ENCODE data around the gene KDM4D. TPM values are rescaled to one million over a fixed set of nuclear protein-coding genes. Genes with fewer than 3 reads are reported as not detected.

Gene KDM4D
- total RNA-seq, 1 donor from 2014 or later, result 1.2 TPM

DNA sequence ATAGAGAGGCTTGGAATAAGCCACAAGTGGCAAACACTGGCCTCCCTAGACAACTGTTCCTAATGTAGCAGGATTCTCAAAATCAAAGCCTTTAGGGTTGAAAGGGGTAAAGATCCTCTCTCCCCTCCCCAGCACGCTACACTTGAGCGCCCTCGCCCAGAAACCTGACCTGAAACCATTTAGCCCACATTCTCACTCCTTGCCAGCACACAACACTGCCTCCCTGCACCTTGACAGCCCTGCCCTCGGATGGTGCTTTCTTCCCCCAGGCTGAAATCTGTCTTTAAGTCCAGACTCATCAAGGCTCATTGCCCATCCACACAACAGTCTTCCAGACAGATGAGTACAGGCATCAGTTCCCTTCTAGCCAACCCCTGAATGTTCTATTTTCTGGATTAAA lies 26.7 kb upstream of the KDM4D start:
- Mint-ChIP-seq H3K27ac (no peak overlapping the region), H3K36me3 (ENCODE audit: insufficient read depth) (no peaks in the 10 kb centered on the region), H3K4me3 (ENCODE audit: low read depth) (no peak overlapping the region), H3K27me3 (no peaks in the 10 kb centered on the region), H3K4me1 (ENCODE audit: low read depth) (no peaks in the 10 kb centered on the region), H3K9me3 (ENCODE audit: low read depth) (no peaks in the 10 kb centered on the region)
- DNase-seq (ENCODE audit: low spot score, unreplicated experiment), result no peak
- TF ChIP-seq, protein P1, sequence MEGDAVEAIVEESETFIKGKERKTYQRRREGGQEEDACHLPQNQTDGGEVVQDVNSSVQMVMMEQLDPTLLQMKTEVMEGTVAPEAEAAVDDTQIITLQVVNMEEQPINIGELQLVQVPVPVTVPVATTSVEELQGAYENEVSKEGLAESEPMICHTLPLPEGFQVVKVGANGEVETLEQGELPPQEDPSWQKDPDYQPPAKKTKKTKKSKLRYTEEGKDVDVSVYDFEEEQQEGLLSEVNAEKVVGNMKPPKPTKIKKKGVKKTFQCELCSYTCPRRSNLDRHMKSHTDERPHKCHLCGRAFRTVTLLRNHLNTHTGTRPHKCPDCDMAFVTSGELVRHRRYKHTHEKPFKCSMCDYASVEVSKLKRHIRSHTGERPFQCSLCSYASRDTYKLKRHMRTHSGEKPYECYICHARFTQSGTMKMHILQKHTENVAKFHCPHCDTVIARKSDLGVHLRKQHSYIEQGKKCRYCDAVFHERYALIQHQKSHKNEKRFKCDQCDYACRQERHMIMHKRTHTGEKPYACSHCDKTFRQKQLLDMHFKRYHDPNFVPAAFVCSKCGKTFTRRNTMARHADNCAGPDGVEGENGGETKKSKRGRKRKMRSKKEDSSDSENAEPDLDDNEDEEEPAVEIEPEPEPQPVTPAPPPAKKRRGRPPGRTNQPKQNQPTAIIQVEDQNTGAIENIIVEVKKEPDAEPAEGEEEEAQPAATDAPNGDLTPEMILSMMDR (IDR thresholded peaks at IDR 0.05; ENCODE audit: unreplicated experiment), result no peak

DNA sequence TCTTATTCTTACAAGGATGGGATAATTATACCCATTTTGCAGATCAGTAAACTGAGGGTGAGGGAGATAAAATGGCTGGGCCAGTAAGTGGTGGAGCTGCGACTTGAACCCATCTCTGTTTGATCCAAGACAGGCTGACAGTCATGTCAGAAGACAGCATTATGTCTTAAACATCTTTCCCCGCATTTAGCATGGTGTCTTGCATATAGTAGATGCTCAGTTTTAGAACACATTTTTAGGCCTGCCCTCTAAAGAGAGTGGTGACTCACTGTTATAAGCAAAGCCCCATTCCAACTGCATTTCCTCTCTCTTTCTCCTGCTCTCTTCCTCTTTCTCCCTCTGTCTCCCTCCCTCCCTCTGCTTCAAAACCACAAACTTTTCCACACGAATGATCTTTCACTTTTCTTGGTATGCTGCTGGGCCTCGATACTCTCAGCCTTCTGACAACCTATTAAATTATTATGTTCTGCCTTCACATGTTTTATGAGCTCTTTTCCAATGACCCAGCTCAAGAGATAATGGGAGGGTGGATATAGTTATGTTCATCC lies 25.4 kb upstream of the KDM4D start:
- no peaks in the 10 kb centered on the region for H3K4me1 Mint-ChIP-seq (ENCODE audit: low read depth)
- H3K4me3 Mint-ChIP-seq (ENCODE audit: low read depth), result no peak overlapping the region
- no peaks in the 10 kb centered on the region for H3K9me3 Mint-ChIP-seq (ENCODE audit: low read depth)
- no peak overlapping the region for H3K27ac Mint-ChIP-seq
- TF ChIP-seq, protein P1 (IDR thresholded peaks at IDR 0.05; ENCODE audit: unreplicated experiment), result no peak
- no peak for DNase-seq (ENCODE audit: low spot score, unreplicated experiment)
- H3K27me3 Mint-ChIP-seq, result no peaks in the 10 kb centered on the region
- no peaks in the 10 kb centered on the region for H3K36me3 Mint-ChIP-seq (ENCODE audit: insufficient read depth)

DNA sequence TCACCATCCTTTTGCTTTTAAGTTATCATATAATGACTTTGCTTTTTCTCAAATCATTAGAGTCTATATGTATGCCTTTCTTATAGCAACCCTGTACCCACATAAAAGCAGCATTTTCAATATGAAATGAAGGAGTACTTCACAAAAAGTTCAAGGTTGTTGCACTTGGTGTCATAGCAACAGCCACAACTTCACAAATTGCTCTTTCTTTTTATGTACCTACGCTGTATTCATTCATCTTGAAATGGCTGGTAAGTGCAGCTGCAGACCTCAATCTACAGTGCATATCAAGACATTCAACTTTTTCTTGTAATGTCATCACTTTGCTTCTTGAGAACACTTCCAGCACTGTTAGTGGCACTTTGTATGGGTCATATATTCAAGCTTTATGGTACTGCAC lies 18.8 kb upstream of the KDM4D start:
- H3K4me1 Mint-ChIP-seq (ENCODE audit: low read depth), result no peaks in the 10 kb centered on the region
- no peak overlapping the region for H3K4me3 Mint-ChIP-seq (ENCODE audit: low read depth)
- DNase-seq (ENCODE audit: low spot score, unreplicated experiment), result no peak
- H3K36me3 Mint-ChIP-seq (ENCODE audit: insufficient read depth), result no peaks in the 10 kb centered on the region
- TF ChIP-seq, protein P1 (IDR thresholded peaks at IDR 0.05; ENCODE audit: unreplicated experiment), result no peak
- no peaks in the 10 kb centered on the region for H3K27me3 Mint-ChIP-seq
- H3K9me3 Mint-ChIP-seq (ENCODE audit: low read depth), result no peaks in the 10 kb centered on the region
- H3K27ac Mint-ChIP-seq, result no peak overlapping the region

DNA sequence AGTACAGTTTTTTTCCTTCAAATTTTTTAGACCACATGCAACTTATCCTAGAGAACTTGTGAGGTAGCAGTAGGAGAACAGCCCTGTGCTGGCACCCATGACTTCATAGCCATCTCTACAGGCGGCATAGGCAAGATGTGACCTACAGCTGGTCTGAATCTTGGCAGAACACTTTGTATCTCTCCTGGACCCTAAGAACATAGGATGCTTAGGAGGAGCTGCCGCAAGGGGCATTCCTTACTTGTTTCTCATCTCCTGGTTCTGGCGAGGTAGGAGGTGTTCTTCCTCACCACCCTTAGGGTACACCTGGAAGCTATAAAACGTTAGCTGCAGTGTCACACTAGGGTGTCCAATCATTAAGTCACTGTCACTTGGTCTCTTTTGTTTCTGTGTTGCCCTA lies 16.5 kb upstream of the KDM4D start:
- H3K27me3 Mint-ChIP-seq, result no peaks in the 10 kb centered on the region
- DNase-seq (ENCODE audit: low spot score, unreplicated experiment), result no peak
- no peak overlapping the region for H3K27ac Mint-ChIP-seq
- H3K9me3 Mint-ChIP-seq (ENCODE audit: low read depth), result no peaks in the 10 kb centered on the region
- TF ChIP-seq, protein P1 (IDR thresholded peaks at IDR 0.05; ENCODE audit: unreplicated experiment), result no peak
- H3K4me1 Mint-ChIP-seq (ENCODE audit: low read depth), result no peaks in the 10 kb centered on the region
- H3K4me3 Mint-ChIP-seq (ENCODE audit: low read depth), result no peak overlapping the region
- H3K36me3 Mint-ChIP-seq (ENCODE audit: insufficient read depth), result no peaks in the 10 kb centered on the region

DNA sequence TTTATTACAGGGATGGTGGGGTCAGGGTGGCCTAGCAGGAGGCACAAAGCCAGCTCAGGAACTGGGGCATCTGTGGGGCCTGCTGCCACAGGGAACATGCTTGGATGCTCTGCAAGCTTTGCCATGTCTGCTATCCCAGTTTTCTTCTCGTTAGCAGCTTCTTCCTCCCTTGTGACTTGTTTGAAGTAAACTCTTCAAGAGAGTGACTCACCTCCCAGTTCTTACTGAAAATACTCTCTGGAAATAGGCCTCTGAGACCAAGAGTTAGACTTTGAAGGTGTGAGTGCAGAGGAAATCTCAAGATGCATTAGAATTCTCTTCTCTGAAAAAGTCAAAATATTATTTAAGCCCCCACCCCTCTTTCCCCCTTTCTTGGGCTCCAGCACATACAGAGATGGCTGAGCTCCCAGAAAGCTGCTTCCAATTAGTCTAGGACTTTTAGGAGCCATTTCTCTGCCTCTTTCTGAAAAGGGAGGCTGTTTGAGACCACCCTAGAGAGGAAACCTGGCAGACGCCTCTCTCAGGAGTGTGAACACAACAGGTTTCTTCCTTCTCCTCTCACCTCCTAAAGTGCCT lies 15.3 kb upstream of the KDM4D start:
- peaks cover 1% of the 10 kb centered on the region for H3K36me3 Mint-ChIP-seq (ENCODE audit: insufficient read depth)
- no peaks in the 10 kb centered on the region for H3K4me1 Mint-ChIP-seq (ENCODE audit: low read depth)
- no peak for DNase-seq (ENCODE audit: low spot score, unreplicated experiment)
- H3K9me3 Mint-ChIP-seq (ENCODE audit: low read depth), result no peaks in the 10 kb centered on the region
- no peaks in the 10 kb centered on the region for H3K27me3 Mint-ChIP-seq
- TF ChIP-seq, protein P1 (IDR thresholded peaks at IDR 0.05; ENCODE audit: unreplicated experiment), result no peak
- no peak overlapping the region for H3K4me3 Mint-ChIP-seq (ENCODE audit: low read depth)
- no peak overlapping the region for H3K27ac Mint-ChIP-seq
